GM10248 (cell line): ENCODE results near the gene CHD8.

Experiments used
- CTCF ChIA-PET: fragments of 300-600 bp; sonication (Branson Sonifier 250); formaldehyde crosslinking; extraction: SDS; loops from one replicate; lab custom pipeline; 2021; ENCODE audit warnings: antibody characterized with exemption; lab: Yijun Ruan, JAX
- POLR2A ChIA-PET: fragments of 350-650 bp; sonication (Branson Sonifier 250); formaldehyde crosslinking; extraction: SDS; loops from one replicate; lab custom pipeline; 2020; ENCODE audit warnings: antibody characterized with exemption; lab: Yijun Ruan, JAX
- DNase-seq: peaks from one replicate; pipeline ENCODE4 v3.0.0; 2012; ENCODE audit errors: extremely low spot score
- TF ChIP-seq, protein P1 (sequence below): IDR thresholded peaks from 2 replicates; pipeline ENCODE4 v1.5.1; 2012; ENCODE audit warnings: mild to moderate bottlenecking, low read depth; ENCODE audit errors: extremely low read depth, missing control alignments, control extremely low read depth

CHD8 gene

DNA sequence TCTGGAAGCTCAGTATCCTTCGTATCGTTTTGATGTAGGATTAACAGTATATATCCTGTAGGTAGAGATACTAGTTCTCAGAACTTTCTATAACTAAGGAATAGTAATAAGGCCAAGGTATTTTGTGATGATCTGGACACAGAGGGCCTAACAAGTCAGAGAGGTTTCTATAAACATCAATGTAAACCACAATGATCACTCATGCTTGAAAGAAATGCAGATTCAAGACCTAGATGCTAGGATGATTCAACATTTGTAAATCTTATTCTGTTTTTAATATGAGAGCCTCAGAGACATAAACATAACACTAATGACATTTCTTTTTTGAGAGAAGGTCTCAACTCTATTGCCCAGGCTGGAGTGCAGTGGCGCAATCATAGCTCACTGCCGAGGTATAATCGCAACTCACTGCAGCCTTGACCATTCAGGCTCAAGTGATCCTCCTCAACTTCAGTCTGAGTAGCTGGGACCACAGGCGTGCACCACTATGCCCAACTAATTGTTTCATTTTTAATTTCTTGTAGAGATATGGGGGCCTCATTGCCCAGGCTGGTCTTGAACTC is 88.3 kb downstream of the CHD8 start:
- CTCF ChIA-PET: interaction anchor here (0.7 to 0.9 kb wide), 2 partner anchors 12 to 127 kb away, joined by 3 read pairs; no protein-coding TSS in a partner anchor
- DNase-seq: no peak
- TF ChIP-seq, protein P1, sequence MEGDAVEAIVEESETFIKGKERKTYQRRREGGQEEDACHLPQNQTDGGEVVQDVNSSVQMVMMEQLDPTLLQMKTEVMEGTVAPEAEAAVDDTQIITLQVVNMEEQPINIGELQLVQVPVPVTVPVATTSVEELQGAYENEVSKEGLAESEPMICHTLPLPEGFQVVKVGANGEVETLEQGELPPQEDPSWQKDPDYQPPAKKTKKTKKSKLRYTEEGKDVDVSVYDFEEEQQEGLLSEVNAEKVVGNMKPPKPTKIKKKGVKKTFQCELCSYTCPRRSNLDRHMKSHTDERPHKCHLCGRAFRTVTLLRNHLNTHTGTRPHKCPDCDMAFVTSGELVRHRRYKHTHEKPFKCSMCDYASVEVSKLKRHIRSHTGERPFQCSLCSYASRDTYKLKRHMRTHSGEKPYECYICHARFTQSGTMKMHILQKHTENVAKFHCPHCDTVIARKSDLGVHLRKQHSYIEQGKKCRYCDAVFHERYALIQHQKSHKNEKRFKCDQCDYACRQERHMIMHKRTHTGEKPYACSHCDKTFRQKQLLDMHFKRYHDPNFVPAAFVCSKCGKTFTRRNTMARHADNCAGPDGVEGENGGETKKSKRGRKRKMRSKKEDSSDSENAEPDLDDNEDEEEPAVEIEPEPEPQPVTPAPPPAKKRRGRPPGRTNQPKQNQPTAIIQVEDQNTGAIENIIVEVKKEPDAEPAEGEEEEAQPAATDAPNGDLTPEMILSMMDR: no peak
- POLR2A ChIA-PET: no interaction called here

DNA sequence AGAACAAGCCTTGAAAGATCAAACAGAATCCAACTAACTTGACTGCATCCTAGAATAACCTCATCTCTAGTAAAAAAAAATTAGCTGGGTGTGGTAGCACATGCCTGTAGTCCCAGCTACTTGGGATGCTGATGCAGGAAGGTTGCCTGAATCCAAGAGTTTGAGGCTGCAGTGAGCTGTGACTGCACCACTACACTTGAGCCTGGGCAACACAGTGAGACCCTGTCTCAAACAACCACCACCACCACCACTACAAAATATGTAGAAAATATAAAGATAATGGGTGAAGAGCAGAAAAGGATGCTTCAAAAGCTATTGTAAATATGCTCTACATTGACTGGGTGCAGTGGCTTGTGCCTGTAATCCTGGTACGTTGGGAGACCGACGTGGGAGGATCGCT is 99.4 kb downstream of the CHD8 start:
- ChIA-PET POLR2A (no interaction called here), CTCF (interaction anchor here (0.6 to 1.1 kb wide), 2 partner anchors 8 to 9 kb away, joined by 4 to 5 read pairs; no protein-coding TSS in a partner anchor)
- DNase-seq: no peak

DNA sequence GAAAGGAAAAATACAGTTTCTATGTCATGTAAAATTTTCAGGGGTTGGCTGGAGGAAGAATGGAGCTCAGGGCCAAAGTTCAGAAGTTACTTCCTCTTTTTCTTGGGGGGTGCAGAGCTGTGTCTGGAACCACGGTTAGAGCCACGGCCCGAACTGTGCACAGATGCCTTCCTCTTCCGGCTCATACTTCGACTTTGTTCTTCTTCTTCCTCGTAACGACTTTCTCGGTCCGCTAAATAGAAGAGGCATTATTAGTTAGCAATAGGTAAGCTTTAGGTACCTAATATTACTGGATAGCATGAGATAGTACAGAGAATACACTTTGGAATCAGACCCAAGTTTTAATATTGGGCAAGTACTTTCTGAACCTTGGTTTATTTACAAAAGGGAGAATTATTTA is 103.3 kb downstream of the CHD8 start:
- DNase-seq: peak; percentile 50
- POLR2A ChIA-PET: interaction anchor here (0.7 to 1.1 kb wide), 2 partner anchors 30 to 87 kb away, joined by 3 to 6 read pairs; no protein-coding TSS in a partner anchor
- TF ChIP-seq, protein P1: no peak
- CTCF ChIA-PET: no interaction called here

More for the DNA sequence above, 99.4 kb downstream of the CHD8 start:
- TF ChIP-seq, protein P1: no peak

DNA sequence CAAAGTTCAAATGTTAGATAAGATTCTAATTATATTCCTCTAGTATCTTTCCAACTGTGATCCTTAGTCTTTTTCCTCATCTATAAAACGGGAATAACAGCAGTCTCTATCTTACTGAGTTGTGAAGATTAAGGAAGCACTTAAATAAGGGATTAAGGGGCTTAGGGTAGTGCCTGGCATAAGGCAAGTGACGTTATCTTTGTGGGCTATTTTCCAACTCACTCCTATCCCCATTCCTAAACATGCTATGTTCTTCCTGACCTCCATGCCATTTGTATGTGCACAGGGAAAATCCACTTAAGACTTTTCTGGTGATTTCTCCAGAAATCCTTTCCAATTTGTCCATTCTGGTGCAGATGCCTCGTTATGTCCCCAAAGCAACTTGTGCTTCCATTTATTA is 105.4 kb downstream of the CHD8 start:
- TF ChIP-seq, protein P1: no peak
- no peak for DNase-seq
- CTCF ChIA-PET: no interaction called here
- POLR2A ChIA-PET: no interaction called here

DNA sequence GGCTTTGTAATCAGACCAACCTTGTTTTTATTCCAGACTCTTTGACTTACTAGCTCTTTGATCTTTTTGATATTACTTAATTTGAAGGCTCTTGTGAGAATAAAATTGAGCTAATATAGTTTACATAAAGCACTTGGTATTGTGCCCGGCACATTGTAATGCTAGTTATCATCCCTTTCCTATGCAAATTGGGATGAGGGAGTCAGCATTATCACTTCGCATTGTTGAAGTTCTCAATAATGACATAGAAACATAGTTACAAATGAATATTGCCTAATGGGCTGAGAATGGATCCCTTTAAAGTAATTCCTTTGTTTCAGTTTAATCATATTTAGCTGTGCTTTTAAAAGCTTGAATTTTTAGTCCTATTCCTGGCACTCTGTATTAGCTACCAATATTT is 108.7 kb downstream of the CHD8 start:
- DNase-seq: no peak
- CTCF ChIA-PET: interaction anchor here (0.8 to 2.9 kb wide), 7 partner anchors 9 to 84 kb away, joined by 3 to 14 read pairs (median 4); no protein-coding TSS in a partner anchor
- POLR2A ChIA-PET: no interaction called here
- TF ChIP-seq, protein P1: no peak

DNA sequence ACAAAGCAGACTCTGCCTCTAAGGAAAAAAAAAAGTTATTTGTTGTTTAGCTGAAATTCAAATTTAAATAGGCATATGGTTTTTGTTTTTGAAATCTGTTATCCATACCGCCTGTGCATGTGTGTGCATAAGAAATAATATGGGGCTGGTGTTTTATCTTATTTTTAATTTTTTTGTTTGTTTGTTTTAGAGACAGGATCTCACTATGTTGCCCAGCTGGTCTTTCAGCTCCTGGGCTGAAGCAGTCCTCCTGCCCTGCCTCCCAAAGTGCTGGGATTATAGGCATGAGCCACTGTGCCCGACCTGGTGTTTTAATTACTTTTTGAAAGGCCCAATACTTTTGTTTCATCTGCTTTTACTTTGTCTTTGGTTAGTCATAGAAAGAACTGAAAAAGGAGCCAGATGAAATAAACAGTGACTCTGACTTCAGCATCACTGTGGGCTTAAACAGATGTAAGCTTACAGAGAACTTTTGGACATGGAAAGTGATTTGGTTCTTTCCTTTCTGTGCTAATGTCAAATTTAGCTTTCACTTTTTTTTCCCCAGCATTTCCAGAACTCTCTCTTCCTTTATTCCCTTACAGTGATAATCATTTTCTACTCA is 109.3 kb downstream of the CHD8 start:
- no peak for DNase-seq
- ChIA-PET CTCF (interaction anchor here (0.8 to 2.9 kb wide), 7 partner anchors 10 to 84 kb away, joined by 3 to 14 read pairs (median 4); no protein-coding TSS in a partner anchor), POLR2A (no interaction called here)
- TF ChIP-seq, protein P1: no peak
